Measurements from ENCODE around the gene CCDC33.

Gene CCDC33

DNA sequence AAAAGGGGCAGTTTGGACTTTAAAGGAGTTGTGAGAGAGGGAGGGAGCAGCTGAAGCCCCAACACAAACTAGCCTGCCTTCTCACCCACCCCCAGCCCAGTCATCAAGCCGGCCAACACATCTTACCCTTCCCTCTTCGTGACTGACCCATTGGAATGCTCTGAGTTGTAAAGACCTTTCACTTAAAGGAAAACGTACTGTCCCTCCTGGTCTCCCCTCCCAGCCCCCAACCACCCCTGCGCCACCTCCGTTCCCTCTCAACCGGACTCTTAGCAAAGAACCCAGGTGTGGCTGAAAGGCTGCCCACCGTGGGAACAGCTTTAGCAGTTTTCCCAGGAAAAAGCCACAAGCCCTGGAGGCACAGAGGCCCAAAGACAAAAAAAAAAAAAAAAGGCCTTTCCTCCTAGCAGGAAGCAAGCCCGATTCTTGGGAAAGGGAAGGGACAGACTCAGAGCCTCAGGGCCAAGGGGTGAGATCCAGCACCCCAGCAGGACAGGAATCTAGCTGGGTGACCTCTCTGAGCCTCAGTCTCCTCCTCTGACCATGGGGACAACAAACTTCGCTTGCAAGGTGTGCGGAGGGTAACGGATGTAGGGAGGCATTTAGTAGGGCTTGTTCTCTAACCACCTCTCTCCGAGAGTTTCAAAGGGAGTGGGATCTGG lies 128.9 kb downstream of the CCDC33 start:
- no peak for DNase-seq (ENCODE audit: insufficient read length, low spot score)
- no peak for FAIRE-seq
- TF ChIP-seq CTCF (IDR thresholded peaks at IDR 0.05; ENCODE audit: insufficient read depth, missing control alignments) = no peak

DNA sequence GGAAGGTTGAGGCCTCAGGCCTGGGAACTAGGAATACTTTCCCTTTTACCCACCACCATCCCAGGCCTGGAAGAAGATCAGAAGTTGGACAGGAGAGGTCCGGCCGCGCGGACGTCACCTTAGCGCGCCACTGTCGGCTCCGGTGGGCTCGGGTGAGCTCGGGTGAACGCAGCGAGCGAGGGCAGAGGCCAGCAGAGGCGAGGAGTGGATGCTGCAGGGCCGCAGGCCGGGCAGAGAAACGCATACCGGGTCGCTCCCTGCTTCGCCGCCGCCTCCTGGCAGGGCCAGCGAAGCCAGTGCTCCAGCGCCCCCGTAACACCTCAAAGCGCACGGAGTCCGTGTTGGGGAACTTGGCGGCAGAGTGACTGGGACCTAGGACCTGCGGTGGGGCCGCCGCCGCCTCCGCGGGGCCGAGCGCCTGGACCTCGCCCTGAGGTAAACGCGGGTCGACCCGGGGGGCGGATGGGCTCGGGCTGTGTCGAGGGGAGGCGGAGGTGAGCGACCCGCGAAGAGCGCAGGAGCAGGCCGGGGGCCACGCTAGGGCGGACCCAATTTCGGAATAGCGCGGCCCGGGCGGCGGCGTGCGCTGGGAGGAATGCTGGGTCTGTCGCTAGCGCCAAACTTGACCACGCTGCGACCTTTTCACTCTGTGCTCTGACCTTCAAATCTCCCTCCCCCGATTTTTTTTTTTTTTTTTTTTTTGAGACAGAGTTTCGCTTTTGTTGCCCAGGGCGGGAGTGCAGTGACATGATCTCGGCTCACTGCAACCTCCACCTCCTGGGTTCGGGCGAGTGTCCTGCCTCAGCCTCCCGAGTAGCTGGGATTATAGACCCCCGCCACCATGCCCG lies 129.7 kb downstream of the CCDC33 start:
- DNase-seq (ENCODE audit: insufficient read length, low spot score) (no peak), FAIRE-seq (no peak)
- TF ChIP-seq CTCF (IDR thresholded peaks at IDR 0.05; ENCODE audit: insufficient read depth, missing control alignments) = no peak

GRCh38 chr15:74367296-74367854 lies 131.2 kb downstream of the CCDC33 start, which contains the start of gene CYP11A1:
Gene CYP11A1 (minus strand): TSS chr15:74367646. CDS start chr15:74367585, 61 bp downstream.
- TF ChIP-seq CTCF (IDR thresholded peaks at IDR 0.05; ENCODE audit: insufficient read depth, missing control alignments) = no peak
- DNase-seq (ENCODE audit: insufficient read length, low spot score) (no peak), FAIRE-seq (no peak)

DNA sequence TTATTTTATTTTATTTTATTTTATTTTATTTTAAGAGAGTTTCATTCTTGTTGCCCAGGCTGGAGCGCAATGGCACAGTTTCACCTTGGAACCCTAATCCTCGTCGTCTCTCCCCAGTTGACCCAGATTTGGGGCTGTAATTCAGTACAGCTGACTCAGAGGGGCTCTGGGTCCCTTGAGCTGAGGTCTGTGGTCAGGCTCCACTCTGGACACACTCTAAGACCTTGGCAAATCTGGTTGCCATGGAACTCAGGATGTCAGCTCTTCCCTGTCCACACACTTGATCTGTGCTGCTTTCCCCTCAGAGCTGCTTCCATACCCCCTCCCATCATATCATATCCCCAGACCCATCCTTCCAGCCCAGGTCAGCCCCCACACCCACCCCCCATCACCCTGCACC lies 132.0 kb downstream of the CCDC33 start:
- no peak for DNase-seq (ENCODE audit: insufficient read length, low spot score)
- no peak for TF ChIP-seq CTCF (IDR thresholded peaks at IDR 0.05; ENCODE audit: insufficient read depth, missing control alignments)
- no peak for FAIRE-seq

- no peak for FAIRE-seq
- DNase-seq (ENCODE audit: insufficient read length, low spot score) = no peak
- TF ChIP-seq CTCF (IDR thresholded peaks at IDR 0.05; ENCODE audit: insufficient read depth, missing control alignments) = no peak
Observed at GRCh38 chr15:74369084-74369745, 133.1 kb downstream of the CCDC33 start.

GRCh38 chr15:74369756-74370155 lies 133.6 kb downstream of the CCDC33 start:
- TF ChIP-seq CTCF (IDR thresholded peaks at IDR 0.05; ENCODE audit: insufficient read depth, missing control alignments) = no peak
- DNase-seq (ENCODE audit: insufficient read length, low spot score) = no peak
- no peak for FAIRE-seq

All from D721Med (cell line).